ENCODE data around the gene NPLOC4. TPM values are rescaled to one million over a fixed set of nuclear protein-coding genes. Genes with fewer than 3 reads are reported as not detected.

The NPLOC4 gene
- total and polyA plus RNA-seq, 8 donors = 50.5 to 122 (median 56.5) TPM

GRCh38 chr17:81556175-81556691, 80.7 kb downstream of the NPLOC4 start:
- Histone ChIP-seq H3K9me3 (no peaks in the 10 kb centered on the region), H3K4me1 (peaks cover 14 to 55% of the 10 kb centered on the region in 2 donors), H3K27ac (peak overlapping the region in 1 of 2 donors; percentile 26), H3K4me3 (no peak overlapping the region), H3K36me3 (peaks cover 0 to 55% of the 10 kb centered on the region in 2 donors), H3K27me3 (no peaks in the 10 kb centered on the region)
- no peak for TF ChIP-seq CTCF (IDR thresholded peaks at IDR 0.05)
- DNase-seq = peak in 1 of 4 donors; percentile 57
- peak; percentile 42 for ATAC-seq
- intact Hi-C loops (cut with DNase I) = no loop called here

GRCh38 chr17:81553616-81554181, 83.2 kb downstream of the NPLOC4 start:
- H3K27ac ChIP-seq = peak overlapping the region; percentile 60 to 88
- peak in 1 of 4 donors; percentile 73 for DNase-seq
- intact Hi-C loops (cut with DNase I) = no loop called here

GRCh38 chr17:81553018-81553615, 83.8 kb downstream of the NPLOC4 start:
- peak; percentile 79 for ATAC-seq
- Histone ChIP-seq H3K9me3 (no peaks in the 10 kb centered on the region), H3K27ac (peak overlapping the region; percentile 60 to 88), H3K27me3 (no peaks in the 10 kb centered on the region), H3K4me1 (peaks cover 17 to 53% of the 10 kb centered on the region in 2 donors), H3K36me3 (peaks cover 0 to 51% of the 10 kb centered on the region in 2 donors), H3K4me3 (peak overlapping the region; percentile 75 to 97)
- TF ChIP-seq CTCF (IDR thresholded peaks at IDR 0.05) = no peak
- intact Hi-C loops (cut with DNase I) = no loop called here
- peak in 3 of 4 donors; percentile 64 to 81 (median 69) for DNase-seq

More at GRCh38 chr17:81553616-81554181, 83.2 kb downstream of the NPLOC4 start:
- Histone ChIP-seq H3K27me3 (no peaks in the 10 kb centered on the region), H3K36me3 (peaks cover 0 to 51% of the 10 kb centered on the region in 2 donors), H3K9me3 (no peaks in the 10 kb centered on the region), H3K4me1 (peaks cover 17 to 53% of the 10 kb centered on the region in 2 donors), H3K4me3 (peak overlapping the region in 1 of 2 donors; percentile 75)
- TF ChIP-seq CTCF (IDR thresholded peaks at IDR 0.05) = no peak
- peak; percentile 4 for ATAC-seq

- Histone ChIP-seq H3K9me3 (no peaks in the 10 kb centered on the region), H3K27me3 (no peaks in the 10 kb centered on the region), H3K27ac (peak within 1 kb of the TSS; percentile 60 to 88), H3K4me1 (peaks cover 17 to 53% of the 10 kb centered on the region in 2 donors), H3K36me3 (peaks cover 0 to 51% of the 10 kb centered on the region in 2 donors), H3K4me3 (peak within 1 kb of the TSS; percentile 75 to 97)
- DNase-seq (peak; percentile 79 to 95 (median 82)), ATAC-seq (peak; percentile 84)
- no peak for TF ChIP-seq CTCF (IDR thresholded peaks at IDR 0.05)
- intact Hi-C loops (cut with DNase I) = no loop called here
Measured at GRCh38 chr17:81552244-81553017, 84.5 kb downstream of the NPLOC4 start, which contains the start of gene FAAP100. FAAP100 (minus strand) TSS chr17:81552353; CDS start chr17:81552330, 23 bp downstream.
